ENCODE results near the gene STX16. TPM values are rescaled to one million over a fixed set of nuclear protein-coding genes. Genes with fewer than 3 reads are reported as not detected.

The STX16 gene
- 119 and 126 TPM in 2 replicates for total RNA-seq

GRCh38 chr20:58650776-58651558, at the start of gene STX16:
TSS of gene STX16 (plus strand) at chr20:58651283. CDS start at chr20:58652007, 724 bp downstream.
- intact Hi-C loops (cut with micrococcal nuclease) = loop anchor here (2.0 to 5.0 kb wide), 6 partner anchors 202 to 1034 kb away; partner anchors contain the start of genes ATP5F1E, GNAS, NELFCD and ZNF831

DNA sequence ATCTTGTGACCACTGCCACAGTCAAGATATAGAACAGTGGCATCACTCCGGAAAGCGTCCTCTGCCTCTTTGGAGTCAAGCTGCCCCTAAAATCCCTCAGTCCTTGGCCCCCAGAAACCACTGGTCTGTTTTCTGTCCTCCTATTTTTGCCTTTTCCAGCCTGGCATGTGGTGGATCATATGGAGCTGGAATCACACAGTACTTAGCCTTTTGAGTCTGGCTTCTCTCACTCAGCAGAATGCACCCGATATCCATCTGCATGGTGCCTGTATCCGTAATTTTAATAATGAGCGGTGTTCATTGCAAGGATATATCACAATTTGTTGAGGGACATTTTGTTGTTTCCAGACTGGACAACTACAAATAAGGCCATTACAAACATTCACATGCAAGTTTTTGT, 49.0 kb upstream of the STX16 start:
- intact Hi-C loops (cut with micrococcal nuclease) = no loop called here

DNA sequence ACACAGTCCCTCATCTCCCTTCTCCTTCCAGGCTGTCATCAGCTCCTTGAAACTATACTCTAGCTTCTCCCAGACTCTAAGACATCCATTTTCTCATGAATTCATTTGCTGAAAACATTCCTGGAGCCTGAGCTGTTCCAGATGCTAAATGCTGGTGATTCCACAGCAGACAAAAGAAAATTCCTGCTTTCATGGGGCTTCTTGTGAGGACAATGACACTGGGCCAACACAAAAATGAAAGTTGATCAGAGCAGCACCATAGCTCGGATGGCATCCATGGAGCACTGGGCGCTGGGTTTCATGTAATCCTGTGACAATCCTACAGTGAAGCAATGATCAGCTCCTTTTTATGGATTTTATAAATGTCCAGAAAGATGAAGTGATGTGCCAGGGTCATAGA, 47.4 kb upstream of the STX16 start:
- intact Hi-C loops (cut with micrococcal nuclease) = no loop called here

GRCh38 chr20:58604128-58604881, 46.8 kb upstream of the STX16 start:
- intact Hi-C loops (cut with micrococcal nuclease) = no loop called here

- intact Hi-C loops (cut with micrococcal nuclease) = no loop called here
Observed at GRCh38 chr20:58605292-58606065, 45.6 kb upstream of the STX16 start.

- intact Hi-C loops (cut with micrococcal nuclease) = no loop called here
Observed at GRCh38 chr20:58606184-58606583, 44.9 kb upstream of the STX16 start.

GRCh38 chr20:58608096-58608840, 42.8 kb upstream of the STX16 start:
- intact Hi-C loops (cut with micrococcal nuclease) = no loop called here

DNA sequence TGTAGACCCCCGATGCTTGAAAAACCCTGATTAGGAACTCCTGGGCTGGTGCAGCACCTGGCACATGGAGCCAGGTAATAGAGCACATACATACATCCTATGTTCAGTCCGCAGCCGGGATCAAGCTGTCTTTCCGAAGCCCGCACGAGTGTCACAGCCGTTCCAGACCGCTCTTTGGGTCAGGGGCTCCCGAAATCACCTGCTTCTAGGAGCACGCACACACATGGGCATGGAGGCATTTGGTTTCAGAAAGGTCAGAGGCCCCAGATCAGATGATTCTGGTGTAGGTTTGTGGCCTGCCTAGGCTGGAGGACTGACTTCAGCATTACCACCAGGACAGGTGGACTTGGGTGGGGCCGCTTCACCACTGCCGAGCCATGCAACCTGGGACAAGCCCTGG, 42.1 kb upstream of the STX16 start:
- intact Hi-C loops (cut with micrococcal nuclease) = no loop called here

- intact Hi-C loops (cut with micrococcal nuclease) = no loop called here
Observed at GRCh38 chr20:58610071-58610800, 40.8 kb upstream of the STX16 start.

DNA sequence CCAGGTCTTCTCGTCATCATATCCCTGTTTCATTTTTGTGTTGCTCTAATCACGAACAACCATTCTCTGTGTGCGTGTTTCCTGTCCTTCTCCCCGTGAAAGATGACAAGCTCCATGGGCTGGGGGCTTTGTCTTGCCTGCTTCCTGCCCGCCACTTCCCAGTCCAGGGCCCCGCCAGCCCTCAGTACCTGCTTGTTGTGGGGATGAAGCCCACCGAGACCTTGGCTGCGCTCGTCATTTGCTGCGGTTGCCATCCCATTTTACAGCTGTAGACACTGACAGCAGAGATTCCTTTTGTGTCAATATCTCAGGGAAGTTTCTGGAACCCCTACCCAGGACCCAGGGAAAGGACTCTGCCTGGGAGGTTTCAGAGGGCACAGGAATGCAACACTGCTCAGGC, 40.3 kb upstream of the STX16 start:
- intact Hi-C loops (cut with micrococcal nuclease) = no loop called here

GRCh38 chr20:58611236-58612030, 39.6 kb upstream of the STX16 start:
- intact Hi-C loops (cut with micrococcal nuclease) = no loop called here

GRCh38 chr20:58612121-58612691, 38.9 kb upstream of the STX16 start:
- intact Hi-C loops (cut with micrococcal nuclease) = no loop called here

GRCh38 chr20:58613061-58613854, 37.8 kb upstream of the STX16 start:
- intact Hi-C loops (cut with micrococcal nuclease) = no loop called here

DNA sequence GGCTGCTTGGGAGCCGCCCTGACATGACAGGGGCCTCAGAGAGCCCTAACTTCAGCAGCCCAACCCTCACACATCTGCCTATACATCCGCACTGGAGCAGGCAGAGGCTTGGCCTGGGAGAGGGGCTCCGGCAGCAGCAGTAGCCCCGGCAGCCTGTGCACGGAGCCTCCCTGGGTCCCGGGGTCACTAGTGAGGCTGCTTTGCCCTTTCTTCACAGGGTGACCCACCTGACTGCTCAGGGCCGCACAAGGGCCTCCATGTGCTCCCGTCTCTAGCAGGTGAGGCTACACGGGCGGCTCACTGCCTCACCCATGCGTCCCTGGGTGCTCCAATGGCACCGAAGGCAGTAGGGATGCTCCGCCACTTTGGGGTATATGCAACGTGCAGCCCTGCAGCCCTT, 36.7 kb upstream of the STX16 start:
- intact Hi-C loops (cut with micrococcal nuclease) = no loop called here

DNA sequence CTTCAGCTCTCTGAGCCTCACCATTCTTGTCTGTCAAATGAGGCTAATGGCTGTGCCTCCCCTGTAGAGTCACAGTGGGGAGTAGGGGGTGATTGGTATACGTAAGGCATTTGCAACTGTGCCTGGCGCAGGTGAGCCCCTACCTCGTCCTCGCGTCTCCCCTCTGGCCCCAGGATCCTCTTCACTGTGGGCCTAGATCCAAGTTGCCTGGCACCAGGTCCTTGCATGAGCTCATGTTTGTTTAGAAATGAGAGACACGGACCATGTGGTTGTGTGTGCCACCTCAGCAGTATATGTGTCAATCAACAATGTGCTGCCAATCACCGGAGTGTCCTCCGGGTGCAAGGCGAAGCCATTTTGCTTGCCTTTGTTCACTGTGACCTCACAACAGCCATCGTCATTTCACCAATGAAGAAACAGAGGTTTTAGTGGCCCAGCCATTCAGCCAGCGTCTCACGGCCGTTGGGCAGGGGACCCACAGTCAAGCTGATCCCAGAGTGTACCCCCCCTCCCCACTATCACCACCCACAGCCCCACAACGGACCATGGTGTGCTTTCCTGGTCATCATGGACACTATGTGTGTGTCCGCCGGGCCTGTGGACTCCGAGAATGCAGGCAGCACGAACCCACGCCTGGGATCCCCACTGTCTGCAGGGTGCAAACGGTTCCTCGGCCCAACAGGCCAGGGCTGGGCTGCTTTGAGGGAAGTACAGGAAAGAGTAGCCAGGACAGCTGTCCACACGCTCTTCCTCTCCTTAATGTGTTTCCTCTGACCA, 35.9 kb upstream of the STX16 start:
- intact Hi-C loops (cut with micrococcal nuclease) = no loop called here

- intact Hi-C loops (cut with micrococcal nuclease) = no loop called here
Observed at GRCh38 chr20:58616411-58616810, 34.7 kb upstream of the STX16 start.

- intact Hi-C loops (cut with micrococcal nuclease) = no loop called here
Observed at GRCh38 chr20:58617158-58617557, 33.9 kb upstream of the STX16 start.
